Chondrocyte (in vitro differentiated cells): ENCODE results near the gene MS4A14. TPM values are rescaled to one million over a fixed set of nuclear protein-coding genes. Genes with fewer than 3 reads are reported as not detected.

Experiments used
- DNase-seq: peaks from one replicate; pipeline ENCODE4 v3.0.0; 2021; ENCODE audit warnings: mixed read lengths, low spot score
- H3K27ac Mint-ChIP-seq: one replicate; pipeline ENCODE4 v1.8.0; 2021; ENCODE audit warnings: mild to moderate bottlenecking, moderate library complexity, mixed read lengths; ENCODE audit not compliant: unreplicated experiment
- H3K27me3 Mint-ChIP-seq: 2 replicates; pipeline ENCODE4 v1.8.0; 2021; ENCODE audit warnings: low read depth, mixed read lengths
- H3K36me3 Mint-ChIP-seq: 2 replicates; pipeline ENCODE4 v1.8.0; 2021; ENCODE audit warnings: low read depth, mixed read lengths
- H3K4me1 Mint-ChIP-seq: 2 replicates; pipeline ENCODE4 v1.8.0; 2021; ENCODE audit warnings: low read depth, mild to moderate bottlenecking, mixed read lengths
- H3K4me3 Mint-ChIP-seq: one replicate; pipeline ENCODE4 v1.8.0; 2021; ENCODE audit warnings: mild to moderate bottlenecking, moderate library complexity, mixed read lengths; ENCODE audit not compliant: unreplicated experiment
- H3K9me3 Mint-ChIP-seq: 2 replicates; pipeline ENCODE4 v1.8.0; 2021; ENCODE audit warnings: low read depth, mixed read lengths
- CTCF ChIP-seq: fragments of 200-600 bp; sonication (generic); IDR thresholded peaks from 2 replicates; pipeline ENCODE4 v1.5.0; 2021; ENCODE audit warnings: antibody characterized with exemption, mild to moderate bottlenecking, moderate library complexity
- total RNA-seq: library from RNA; stranded (reverse); gene quantifications from 3 replicates; pipeline ENCODE4 v1.2.1, GENCODE V29; 2021

Gene MS4A14
- total RNA-seq, 1 donor from 2014 or later = not detected

- no peaks in the 10 kb centered on the region for H3K9me3 Mint-ChIP-seq
- TF ChIP-seq CTCF = no peak
- peaks cover 8% of the 10 kb centered on the region for H3K27me3 Mint-ChIP-seq
- no peak overlapping the region for H3K27ac Mint-ChIP-seq
- no peak overlapping the region for H3K4me3 Mint-ChIP-seq
- no peaks in the 10 kb centered on the region for H3K36me3 Mint-ChIP-seq
- peaks cover 8% of the 10 kb centered on the region for H3K4me1 Mint-ChIP-seq
- no peak for DNase-seq
These were observed 23.5 kb upstream of the MS4A14 start for GRCh38 chr11:60372767-60373166.

GRCh38 chr11:60375316-60375715 is 20.9 kb upstream of the MS4A14 start:
- no peaks in the 10 kb centered on the region for H3K36me3 Mint-ChIP-seq
- H3K27me3 Mint-ChIP-seq = peaks cover 15% of the 10 kb centered on the region
- H3K4me3 Mint-ChIP-seq = no peak overlapping the region
- peaks cover 7% of the 10 kb centered on the region for H3K4me1 Mint-ChIP-seq
- TF ChIP-seq CTCF = no peak
- no peak for DNase-seq
- H3K27ac Mint-ChIP-seq = no peak overlapping the region
- H3K9me3 Mint-ChIP-seq = no peaks in the 10 kb centered on the region

GRCh38 chr11:60376601-60377000 is 19.7 kb upstream of the MS4A14 start:
- TF ChIP-seq CTCF = no peak
- H3K4me3 Mint-ChIP-seq = no peak overlapping the region
- DNase-seq = no peak
- peaks cover 21% of the 10 kb centered on the region for H3K27me3 Mint-ChIP-seq
- H3K9me3 Mint-ChIP-seq = no peaks in the 10 kb centered on the region
- H3K27ac Mint-ChIP-seq = no peak overlapping the region
- H3K4me1 Mint-ChIP-seq = no peaks in the 10 kb centered on the region
- H3K36me3 Mint-ChIP-seq = no peaks in the 10 kb centered on the region

- H3K36me3 Mint-ChIP-seq = no peaks in the 10 kb centered on the region
- no peaks in the 10 kb centered on the region for H3K9me3 Mint-ChIP-seq
- no peaks in the 10 kb centered on the region for H3K4me1 Mint-ChIP-seq
- H3K27me3 Mint-ChIP-seq = peaks cover 26% of the 10 kb centered on the region
- H3K4me3 Mint-ChIP-seq = no peak overlapping the region
- no peak for DNase-seq
- TF ChIP-seq CTCF = no peak
- no peak overlapping the region for H3K27ac Mint-ChIP-seq
These were observed 18.7 kb upstream of the MS4A14 start for GRCh38 chr11:60377401-60378136.

- Mint-ChIP-seq H3K4me1 (no peaks in the 10 kb centered on the region), H3K36me3 (no peaks in the 10 kb centered on the region), H3K27me3 (peaks cover 26% of the 10 kb centered on the region), H3K9me3 (no peaks in the 10 kb centered on the region), H3K27ac (no peak within 1 kb of the TSS), H3K4me3 (no peak within 1 kb of the TSS)
- DNase-seq = no peak
- TF ChIP-seq CTCF = no peak
These were observed 17.9 kb upstream of the MS4A14 start, which contains the start of gene MS4A7 for GRCh38 chr11:60378354-60378753. TSS of gene MS4A7 (plus strand) at chr11:60378532. CDS start at chr11:60383142, 4,610 bp downstream.
